Activated CD4-positive, alpha-beta T cell treated with anti-CD3 and anti-CD28 coated beads for 1 hour (primary cell): Measurements from ENCODE around the gene AATK.

ENCODE experiments used
- DNase-seq: peaks from one replicate; pipeline ENCODE4 v3.0.0-alpha.2; 2020

Gene AATK

DNA sequence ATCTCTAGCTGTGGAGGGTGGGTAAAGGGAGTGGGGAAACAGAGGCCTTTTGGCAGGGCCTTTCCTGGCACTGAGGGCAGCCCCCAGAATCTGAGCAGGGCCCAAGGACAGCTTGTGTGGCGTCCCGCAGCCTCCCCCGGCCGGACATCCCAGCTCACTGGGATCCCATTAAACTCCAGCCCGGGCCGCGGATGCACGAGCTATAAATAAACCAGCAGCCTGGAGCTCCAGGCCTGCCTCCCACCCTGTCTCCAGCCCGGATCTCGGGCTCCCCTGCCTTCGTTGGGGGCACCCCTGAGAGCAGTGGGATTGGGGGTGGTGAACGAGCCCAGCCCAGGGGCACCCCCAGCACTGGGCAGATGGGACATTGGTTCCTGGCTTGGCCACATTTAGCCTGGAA, 13.8 kb upstream of the AATK start:
- no peak for DNase-seq

DNA sequence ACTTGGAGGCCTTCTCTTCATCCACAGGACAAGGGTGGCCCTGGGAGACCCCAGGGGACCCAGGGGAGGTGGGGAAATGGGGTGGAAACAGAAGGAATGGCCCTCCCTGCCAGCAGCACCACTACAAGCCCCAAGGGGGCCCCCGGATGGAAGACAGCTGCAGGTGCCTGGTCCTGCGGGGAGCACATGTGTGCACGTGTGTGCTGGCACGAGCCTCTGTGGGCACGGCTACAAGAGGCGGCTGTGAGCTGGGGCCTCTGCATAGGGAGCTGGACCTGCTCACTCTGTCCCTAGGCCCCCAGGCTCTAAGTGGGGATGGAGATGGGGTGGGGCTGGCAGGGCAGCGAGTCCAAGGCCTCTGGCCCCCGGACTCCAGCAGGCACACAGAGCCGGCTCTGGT, 13.2 kb upstream of the AATK start:
- no peak for DNase-seq

DNA sequence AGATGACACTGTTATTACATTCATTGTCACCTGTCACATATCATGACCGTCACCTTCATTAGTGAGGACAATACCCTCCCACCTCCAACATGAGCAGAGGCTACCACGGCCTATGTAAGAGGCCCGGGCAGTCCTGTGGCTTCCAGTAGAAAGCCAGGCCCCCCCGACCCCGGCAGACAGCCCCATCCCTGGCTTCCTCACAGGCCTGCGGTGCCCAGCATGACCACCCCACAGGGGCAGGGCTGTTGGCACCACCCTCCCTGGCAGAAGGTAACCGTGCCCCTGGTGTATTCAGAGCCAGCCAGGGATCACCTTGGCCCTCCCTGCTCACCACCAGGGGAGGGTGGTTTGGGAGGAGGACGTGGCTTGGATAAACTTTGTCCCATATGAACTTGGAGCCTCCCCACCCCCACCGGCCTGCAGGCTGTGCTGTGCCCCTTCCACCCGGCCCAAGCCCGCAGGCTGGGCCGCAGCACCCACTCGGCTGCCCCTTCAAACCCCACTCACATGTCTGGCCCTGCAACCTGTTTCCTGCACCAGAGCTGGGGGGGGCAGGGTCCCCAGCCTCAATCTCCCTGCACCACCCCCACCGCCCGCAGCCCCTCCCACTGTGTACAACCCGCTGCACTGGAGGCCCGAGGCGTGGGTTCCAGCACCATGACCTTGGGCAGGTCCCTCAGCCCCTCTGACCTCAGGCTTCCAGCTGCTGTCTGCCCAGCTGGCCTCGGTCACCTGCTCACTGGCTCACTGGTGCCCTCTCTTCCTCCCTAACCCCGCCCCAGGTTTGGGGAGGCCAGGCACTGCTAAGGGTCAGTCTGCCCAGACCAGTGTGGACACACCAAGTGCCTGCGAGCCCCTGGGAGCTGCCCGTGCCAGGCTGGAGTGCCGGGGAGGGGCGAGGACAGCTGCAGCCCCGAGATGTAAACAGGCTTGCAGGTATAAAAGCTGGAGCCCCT, 12.4 kb upstream of the AATK start:
- no peak for DNase-seq

DNA sequence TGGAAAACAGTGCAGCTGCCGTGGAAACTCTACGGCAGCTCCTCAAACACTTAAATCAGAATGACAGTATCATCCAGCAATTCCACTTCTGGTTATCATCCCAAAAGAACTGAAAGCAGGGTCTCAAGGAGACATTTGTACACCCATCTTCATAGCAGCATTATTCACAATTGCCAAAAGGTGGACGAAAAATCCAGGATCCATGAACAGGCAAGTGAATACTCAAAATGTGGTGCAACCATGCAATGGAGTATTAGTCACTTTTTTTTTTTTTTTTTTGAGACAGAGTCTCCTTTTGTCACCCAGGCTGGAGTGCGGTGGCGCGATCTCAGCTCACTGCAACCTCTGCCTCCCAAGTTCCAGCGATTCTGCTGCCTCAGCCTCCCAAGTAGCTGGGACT, 10.6 kb upstream of the AATK start:
- DNase-seq, result no peak

DNA sequence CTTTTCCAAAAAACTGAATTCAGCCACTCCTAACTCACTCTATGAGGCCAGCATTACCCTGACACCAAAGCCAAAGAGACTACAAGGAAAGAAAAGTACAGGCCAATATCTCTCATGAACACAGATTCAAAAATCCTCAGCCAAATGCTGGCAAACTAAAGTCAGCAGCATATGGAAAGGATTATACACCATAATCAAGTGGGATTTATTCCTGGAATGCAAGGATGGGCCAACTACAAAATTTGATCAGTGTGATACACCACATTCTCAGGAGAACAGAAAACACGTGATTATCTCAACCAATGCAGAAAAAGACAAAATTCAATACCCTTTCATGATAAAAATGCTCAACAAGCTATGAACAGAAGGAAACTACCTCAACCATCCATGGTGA, 7.7 kb upstream of the AATK start:
- DNase-seq, result no peak

DNA sequence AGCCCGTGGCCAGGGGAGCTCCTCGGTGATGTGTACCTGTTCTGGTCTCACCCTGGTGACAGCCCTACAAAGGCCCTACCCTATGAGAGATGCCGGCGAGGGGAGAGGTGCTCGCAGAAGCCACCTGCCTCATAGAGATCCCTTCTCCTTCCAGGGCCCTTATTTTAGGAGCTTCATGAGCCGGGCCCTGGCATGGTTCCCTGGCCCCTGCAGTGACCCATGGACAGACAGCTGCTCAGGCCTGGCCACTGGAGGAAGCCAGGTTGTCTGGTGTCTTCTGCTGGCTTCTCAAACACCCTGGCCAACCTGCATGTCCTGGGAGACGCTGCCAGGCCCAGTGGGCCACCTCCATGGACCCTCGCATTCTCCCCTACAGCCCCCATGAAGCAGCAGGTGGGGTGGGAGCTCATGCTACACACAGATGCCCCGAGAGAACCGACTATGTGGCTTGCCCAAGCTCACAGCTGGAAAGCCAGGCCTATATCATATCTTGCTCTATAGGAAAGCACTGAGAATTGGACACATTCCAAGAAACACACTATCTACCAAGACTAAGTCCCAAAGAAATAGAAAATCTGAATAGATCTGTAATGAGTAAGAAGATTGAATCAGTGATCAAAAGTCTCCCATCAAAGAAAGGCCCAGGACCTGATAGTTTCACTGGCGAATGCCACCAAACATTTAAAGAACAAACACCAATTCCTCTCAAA, 7.2 kb upstream of the AATK start:
- DNase-seq, result no peak

DNA sequence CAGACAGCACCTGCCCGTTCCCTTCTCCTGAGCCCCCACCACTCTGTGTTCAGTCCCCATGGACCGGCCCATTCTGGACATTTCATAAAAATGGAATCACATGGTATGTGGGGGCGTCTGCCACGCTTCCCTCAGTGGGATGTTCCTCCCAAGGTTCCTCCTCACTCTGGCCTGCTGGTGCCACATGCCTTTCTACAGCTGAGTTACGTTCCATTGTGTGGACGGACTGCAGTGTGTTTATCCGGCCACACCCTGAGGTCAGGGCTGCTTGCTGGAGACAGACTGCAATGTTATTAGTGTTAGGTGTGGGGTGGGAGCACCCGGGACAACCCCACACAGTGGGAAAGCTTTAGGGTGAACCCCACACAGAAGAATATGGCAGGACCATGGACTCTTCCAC, 5.9 kb upstream of the AATK start:
- no peak for DNase-seq

DNA sequence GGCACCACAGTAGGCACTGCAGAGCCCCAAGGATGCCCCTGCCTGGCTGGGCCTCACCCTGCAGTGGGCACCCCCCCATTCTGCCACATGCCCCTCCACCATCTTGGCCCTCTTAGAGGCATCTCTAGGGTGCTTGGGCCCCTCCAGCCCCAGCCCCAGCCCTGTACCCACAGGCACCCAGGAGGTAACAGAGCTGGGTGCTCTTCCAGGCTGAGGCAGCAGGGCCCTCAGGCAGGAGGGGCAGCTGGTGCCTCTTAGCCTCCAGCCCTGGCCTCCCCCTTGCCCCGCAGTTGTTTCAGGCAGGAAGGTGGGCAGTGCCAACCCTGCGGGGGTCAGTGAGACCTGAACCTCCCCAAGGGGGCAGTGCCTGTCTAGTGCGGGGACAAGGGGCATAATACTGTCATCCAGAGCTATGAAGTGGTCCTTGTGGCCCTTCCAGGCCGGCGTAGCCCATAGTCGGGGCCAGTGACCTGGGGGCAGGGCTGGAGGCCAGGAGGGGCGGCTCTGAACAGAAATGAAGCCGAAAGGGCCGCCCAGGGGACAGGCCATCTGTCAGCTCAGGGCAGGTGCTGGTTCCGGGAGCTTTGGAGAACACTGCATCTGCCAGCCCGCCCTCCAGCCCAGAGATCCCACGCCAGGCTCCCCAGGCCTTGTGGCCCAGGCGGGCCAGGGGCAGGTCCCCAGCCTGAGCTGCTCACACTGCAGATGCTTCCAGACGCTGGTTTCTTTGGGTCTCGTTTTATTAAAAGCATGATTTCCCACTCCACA, 4.9 kb upstream of the AATK start:
- DNase-seq, result no peak

DNA sequence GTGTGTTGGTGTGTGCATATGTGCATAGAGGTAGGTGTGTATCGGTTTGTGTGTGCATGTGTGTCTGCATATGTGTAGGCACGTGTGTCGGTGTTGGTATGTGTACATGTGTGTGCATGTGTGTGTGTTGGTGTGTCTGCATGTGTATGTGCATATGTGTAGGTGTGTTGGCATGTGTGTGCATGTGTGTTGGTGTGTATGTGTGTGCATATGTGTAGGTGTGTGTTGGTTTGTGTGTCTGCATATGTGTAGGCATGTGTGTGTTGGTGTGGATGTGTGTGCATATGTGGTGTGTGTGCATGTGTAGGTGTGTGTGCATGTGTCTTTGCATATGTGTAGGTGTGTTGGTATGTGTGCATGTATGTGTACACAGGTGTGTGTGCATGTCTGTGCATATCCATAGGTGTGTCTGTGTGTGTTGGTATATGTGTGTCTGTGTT, 3.9 kb upstream of the AATK start:
- DNase-seq, result no peak

DNA sequence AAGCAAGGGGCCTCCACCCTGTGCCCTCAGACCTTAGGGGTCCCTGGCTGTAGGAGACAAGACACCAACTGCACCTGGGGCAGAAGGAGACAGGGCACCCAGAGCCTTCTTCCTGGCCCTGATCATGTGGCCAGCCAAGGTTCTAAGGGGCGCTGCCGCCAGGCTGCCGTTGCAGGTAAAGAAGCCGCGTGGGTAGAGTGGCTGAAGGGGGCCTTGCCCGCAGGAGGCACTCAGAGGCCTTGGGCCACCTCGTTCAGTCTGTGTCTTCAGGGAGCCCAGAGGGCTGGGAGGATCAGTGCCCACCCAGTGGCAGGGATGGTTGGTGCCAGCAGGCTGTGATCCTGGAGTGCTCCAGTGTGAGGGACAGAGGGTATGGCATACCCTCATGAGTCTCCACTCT, 1.6 kb upstream of the AATK start:
- DNase-seq, result no peak

DNA sequence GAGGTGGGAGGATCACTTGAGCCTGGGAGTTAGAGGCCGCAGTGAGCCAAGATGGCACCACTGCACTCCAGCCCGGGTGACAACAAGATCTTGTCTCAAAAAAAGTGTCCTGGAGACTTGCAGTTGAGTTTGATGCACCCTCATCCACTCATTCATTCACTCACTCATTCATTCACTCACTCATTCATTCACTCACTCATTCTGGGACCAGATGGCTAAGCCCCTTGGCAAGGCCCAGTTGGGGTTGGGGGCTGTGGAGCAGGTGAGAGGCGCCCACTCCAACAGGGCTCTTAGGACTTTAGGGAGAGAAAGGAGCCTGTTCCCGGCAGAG, 1.1 kb upstream of the AATK start:
- no peak for DNase-seq

DNA sequence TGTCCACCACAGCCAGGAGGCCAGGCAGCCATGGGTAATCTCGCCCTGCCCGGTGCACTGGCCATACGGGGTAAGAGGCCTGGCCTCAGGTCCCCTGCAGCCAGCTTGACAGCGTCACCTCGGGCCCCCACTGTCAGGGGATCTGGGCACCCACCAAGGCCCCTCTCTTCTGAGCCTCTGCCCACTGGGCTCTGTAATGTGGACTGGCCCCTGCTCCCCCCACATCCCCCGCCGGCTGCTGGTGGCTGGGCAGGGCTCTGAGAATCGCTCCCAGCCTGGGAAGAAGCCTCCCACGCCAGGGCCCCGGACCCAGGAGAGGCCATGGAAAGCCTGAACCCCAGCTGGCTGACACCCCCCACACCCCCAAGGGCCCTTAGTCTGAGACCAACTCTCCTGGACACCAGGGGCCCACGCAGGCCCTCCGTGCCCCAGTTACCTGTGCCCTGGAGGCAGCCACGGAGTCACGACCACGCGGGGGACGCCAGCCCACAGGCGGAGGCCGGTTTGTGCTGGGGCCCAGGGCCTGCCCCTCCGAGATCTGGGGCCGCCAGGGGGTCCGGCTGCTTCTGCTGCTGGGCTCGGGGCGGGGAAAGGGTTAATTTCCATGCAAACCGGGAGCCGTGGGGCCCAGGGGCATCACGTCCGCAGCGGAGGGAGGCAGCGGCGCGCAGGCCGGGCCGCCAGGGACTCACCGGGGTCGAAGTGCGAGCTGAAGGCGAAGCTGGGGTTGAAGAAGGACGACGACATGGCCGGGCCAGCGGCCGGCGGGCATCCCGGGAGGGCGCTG, 582 bp downstream of the AATK start, which contains the start of gene PVALEF:
PVALEF (plus strand) TSS at position 262 of the 787 bp plus-strand sequence. CDS start 15,720 bp downstream, outside the sequence.
- no peak for DNase-seq

DNA sequence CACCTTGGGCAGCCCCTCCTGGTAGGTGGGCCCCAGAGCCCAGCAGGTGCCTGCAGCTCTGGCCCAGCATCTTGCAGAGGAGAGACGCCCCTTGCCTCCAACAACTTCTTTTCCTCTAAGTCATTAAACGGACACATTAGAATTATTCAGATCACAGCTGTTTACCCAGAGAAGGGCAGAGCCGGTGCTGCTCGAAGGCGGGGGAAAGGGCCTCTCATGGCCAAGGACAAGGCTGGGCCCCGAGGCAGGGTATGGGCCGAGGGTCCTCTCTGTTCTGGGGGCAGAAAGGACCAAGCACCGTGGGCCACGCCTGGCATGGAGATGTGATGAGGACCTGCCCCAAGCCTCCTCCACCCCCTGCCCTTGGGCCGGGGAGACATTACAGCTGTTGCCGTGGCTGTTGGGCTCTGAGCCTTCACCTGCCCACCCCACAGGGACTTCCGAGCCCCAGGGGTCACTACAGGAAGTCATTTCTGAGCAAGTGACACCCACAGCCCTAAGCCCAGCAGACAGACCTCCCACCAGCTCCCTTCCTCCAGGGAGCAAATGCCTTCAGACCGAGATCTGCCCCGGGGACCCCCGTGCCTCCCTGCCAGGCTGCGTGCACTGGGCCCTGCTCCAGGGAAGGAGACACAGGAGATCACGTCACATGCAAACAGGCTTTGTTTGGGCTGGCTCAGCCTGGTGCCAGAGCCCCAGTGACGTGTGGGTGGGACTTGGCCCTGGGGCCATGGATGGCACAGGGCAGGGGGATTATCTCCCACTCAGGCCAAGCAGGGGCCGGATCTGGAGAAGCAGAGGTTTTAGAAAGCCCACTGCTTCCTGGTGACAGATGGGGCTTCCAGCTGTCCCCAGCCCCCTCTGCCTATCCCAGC, 1.4 kb downstream of the AATK start:
- DNase-seq, result no peak

DNA sequence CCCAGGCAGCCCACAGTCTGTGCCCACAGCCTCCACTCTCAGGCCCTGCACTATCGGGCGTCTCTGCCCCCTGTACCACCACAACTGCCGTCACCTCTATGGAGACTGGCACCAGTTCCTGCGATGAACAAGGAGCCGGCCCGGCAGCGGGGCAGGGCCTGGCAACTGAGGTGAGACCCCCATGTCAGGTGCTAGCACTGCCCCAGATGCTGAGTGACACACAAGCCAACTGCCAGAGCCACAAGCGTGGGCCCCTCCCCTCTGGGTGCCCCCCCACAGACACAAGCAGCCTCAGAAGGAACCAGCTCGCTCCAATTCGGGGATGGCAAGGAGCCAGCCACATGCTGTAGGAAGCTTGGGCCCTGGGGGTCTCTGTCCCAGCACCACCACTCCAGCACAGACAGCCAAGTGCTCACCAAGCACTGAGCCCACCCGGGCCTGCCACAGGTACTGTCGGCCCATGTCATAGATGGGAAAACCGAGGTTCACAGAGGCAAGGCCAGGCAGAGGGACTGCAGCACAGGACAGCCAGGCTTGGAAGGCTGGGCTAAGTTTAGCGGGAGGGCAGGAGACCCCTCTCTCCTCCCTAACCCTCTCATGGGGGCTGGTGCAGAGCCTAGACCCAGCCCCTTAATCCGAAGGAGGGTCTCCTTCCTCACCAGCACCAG, 2.2 kb downstream of the AATK start:
- DNase-seq, result no peak

DNA sequence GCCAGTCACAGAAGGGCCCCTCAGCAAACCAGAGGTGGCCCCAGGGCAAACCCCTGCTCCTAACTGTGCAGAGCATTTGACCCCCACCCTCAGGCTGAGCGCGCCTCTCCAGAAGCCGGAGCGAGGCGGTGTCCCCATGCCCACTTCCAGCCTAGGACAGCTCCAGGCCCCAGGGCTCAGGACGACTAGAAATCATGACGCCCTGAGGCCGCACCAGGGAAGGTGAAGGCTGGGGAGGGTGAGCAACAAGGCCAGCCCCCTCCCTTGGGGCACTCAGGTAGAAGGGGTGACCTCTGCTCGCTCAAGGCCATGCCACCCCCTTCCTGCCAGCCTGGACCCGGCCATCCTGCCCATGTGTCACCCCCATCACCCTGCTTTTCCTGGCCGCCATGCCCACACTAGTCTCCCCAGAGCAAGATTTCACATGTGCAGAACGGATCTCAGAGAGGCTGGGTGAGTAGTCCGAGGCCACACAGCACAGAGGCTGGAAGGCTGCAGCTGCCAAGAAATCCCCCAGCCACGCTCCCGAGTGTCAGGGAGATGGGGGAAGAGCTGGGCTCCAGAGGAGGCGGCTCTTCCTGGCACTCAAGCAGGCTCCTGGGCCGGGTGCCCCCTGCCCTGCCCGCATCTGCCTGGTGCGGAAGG, 2.8 kb downstream of the AATK start:
- no peak for DNase-seq

DNA sequence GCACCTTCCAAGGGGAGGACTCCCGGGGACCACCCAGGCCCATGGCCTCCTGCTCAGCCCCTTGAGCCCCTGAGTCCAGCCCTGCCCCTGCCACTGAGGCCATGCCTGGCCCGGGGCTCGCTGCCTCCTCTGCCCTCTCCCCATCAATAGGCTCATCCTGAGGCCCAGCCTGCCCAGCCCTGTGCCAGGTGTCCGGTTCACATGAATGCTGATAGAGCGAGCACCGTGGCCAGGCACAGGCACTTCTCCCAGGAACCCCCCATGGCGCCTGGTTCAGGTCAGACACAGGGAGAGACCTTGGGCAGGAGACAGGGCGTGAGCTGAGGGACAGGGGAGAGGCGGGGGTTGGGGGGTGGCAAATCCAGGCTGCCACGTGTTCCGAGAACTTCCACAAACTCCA, 3.5 kb downstream of the AATK start:
- no peak for DNase-seq

DNA sequence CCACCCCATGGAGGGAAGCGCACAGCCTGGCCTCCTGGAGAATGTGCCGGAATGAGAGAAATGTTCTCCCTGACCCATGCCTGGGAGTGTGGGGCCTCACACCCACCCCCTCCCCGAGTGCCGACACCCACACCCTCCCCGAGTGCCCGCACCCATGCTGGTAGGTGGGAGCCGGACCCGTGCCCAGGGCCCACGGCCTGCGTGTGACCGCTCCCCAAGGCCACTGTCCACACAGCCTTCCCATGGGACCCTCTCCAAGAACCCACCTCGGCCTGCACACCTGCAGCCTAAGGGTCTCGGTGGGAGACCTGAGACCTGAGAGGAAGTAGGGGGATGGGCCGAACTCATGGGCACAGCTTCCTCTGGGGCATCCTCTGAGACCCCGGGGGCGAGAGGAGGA, 4.0 kb downstream of the AATK start:
- no peak for DNase-seq

DNA sequence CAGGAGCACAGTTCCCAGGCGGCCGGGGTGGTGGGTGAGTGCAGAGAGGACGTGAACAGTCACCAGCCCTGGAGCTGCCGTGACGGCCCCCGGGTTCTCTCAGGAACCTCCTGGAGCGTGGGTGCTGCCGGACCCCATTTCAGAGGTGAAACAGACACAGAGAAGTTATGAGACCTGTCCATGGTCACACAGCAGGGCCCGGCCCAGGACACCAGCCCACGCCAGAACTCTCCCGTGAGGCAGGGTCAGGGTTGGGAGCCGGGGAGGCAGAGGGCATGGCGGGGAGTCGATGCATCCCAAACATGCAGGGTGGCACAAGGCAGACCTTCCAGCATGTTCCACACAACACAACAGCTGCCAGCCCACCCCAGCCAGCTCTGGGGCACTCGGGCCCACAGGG, 4.5 kb downstream of the AATK start:
- no peak for DNase-seq

DNA sequence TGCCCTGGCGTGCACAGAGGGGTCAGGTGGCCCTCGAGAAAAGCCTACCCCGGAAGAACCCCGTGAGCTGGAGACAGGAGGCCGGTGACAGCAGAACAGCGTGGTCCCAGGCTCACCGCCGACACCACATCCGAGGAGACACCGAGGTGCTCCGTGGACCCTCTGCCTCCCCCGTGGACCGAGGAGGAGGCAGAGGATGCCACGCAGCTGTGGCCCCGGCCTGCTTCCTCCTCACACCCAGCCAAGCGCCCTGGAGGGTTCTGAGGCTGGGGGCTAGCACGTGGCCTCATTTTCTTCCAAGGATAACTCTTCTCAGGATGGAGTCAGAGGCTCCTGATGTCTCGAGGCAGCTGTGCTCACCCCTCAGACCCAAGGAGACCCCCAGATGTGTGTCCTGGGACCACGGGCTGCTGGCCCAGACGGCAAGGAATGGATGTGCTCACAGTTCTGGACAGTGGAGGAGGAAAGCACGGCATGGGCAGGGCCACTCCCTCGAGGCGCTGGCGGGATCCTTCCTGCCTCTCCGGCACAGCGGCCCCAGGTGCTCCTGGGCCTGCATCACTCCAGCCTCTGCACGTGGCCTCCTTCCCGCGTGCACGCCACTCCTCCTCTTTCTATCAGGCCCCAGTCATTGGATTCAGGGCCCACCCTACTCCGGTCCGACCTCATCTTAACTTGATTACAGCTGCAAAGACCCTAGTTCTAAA, 5.1 kb downstream of the AATK start:
- no peak for DNase-seq

DNA sequence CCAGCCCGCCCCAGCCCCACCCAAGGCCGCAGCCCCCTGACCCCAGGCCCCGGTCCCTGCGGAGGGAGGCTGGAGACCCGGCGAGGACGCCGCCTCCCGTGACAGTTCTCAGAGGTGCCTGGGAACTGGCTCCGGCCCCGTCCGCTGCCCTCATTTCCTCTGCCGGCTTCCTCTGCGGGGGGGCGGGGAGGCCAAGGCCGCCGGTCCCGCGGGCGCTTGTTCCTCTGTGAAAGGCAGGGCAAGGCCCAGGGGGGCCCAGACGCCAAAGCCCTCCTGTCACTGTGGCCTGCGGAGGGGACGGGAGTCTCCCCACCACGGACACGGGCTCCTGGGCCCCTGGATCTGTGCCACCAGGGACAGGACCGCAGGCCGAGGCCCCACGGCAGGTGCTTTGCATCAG, 5.7 kb downstream of the AATK start:
- no peak for DNase-seq
